CD4-positive, alpha-beta T cell treated with Interleukin-10 for 1 hour (primary cell): ENCODE data around the gene IL13.

Experiments
- DNase-seq: peaks from one replicate; pipeline ENCODE4 v3.0.0-alpha.2; 2020

Gene IL13

DNA sequence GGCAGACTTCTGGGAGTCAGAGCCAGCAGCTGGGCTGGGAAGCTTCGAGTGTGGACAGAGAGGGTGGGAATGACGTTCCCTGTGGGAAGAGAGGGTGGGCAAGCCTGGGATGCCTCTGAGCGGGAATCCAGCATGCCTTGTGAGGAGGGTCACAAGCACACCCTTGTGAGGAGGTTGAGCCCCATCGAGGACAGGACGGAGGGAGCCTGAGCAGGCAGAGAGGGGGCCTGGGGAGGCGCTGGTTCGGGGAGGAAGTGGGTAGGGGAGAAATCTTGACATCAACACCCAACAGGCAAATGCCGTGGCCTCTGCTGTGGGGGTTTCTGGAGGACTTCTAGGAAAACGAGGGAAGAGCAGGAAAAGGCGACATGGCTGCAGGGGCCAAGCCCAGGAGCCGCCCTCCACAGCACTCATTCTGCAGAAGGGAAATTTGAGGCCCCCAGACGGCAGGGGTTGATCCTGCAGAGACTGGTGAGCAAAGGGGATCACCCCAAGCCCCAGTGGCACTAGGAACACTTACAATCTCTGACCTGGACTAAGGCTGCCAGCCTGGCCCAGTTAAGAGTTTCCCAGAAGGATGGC is 1.1 kb upstream of the IL13 start:
- no peak for DNase-seq

DNA sequence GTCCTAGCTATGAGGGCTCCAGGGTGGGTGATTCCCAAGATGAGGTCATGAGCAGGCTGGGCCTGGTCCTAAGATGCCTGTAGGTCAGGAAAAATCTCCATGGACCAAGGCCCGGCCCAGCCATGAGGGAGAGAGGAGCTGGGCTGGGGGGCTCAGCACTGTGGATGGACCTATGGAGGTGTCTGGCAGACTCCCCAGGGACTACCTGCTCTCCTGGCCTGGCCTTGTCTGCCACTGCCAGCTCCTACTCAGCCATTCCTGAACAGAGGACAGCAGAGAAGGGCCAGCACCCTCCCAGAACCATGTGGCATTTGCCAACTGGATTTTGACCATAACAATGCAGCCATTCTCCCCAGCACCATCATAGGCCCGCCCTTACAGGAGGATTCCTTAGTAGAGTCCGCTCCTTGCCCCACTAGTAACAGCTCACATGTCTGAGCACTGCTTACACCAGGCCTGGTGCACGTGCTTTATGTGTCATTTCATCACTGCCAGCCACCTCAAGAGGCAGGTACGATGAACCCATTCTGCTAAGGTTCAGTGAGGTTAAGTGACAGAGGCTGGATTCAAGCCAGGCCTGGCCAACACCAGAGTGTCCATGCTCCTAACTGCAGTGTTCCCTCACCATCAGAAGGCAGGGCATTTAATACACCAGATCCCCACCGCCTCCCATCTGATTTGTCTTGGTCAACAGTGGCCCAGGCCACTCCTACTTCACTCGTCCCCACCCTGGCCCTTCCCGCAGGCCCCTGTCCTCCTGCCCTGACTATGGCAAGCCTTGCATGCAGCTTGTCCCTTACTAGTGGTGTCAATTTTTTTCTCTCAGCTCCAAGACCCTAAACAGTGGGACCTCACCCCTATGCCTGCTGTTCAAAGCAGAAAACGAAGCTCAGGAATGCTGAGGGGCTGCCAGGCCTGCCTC is 669 bp downstream of the IL13 start:
- no peak for DNase-seq

DNA sequence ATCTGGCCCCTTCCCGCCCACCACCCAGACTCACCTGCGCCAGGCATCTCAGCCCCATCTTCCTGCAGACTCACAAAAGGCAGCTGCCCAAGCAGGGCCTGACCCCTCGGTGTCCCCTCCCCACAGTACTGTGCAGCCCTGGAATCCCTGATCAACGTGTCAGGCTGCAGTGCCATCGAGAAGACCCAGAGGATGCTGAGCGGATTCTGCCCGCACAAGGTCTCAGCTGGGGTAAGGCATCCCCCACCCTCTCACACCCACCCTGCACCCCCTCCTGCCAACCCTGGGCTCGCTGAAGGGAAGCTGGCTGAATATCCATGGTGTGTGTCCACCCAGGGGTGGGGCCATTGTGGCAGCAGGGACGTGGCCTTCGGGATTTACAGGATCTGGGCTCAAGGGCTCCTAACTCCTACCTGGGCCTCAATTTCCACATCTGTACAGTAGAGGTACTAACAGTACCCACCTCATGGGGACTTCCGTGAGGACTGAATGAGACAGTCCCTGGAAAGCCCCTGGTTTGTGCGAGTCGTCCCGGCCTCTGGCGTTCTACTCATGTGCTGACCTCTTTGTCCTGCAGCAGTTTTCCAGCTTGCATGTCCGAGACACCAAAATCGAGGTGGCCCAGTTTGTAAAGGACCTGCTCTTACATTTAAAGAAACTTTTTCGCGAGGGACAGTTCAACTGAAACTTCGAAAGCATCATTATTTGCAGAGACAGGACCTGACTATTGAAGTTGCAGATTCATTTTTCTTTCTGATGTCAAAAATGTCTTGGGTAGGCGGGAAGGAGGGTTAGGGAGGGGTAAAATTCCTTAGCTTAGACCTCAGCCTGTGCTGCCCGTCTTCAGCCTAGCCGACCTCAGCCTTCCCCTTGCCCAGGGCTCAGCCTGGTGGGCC is 1.9 kb downstream of the IL13 start:
- DNase-seq = no peak

DNA sequence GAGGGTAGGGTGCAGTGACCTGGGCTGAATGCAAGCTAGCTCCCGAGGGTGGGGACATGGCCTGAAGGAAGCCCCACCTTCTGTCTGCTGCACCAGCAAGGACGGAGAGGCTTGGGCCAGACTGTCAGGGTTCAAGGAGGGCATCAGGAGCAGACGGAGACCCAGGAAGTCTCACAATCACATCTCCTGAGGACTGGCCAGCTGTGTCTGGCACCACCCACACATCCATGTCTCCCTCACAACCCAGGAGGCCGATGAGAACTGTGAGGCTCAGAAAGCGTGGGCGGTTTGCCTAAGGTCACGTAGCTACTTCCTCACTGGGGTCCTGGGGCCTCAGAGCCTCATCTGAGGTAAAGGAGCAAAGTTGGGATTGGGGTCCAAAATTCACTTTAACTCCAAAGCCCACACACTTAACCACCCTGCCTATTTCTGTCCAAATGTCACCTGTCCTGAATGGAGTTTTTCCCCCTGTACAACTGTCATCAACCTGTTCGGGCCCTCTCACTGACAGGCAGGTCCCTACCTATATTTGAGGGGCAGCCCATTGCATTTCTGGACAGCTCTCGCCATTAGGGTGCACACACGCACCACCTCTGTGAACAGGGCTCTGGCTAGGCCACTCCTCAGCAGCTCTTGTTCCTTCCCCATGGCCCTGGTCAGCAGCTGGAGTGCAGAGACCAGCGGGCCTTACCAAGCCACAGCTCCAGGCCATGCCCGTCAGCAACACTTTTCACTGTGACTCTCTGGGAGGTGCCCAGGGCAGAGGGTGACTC is 3.4 kb downstream of the IL13 start:
- no peak for DNase-seq

DNA sequence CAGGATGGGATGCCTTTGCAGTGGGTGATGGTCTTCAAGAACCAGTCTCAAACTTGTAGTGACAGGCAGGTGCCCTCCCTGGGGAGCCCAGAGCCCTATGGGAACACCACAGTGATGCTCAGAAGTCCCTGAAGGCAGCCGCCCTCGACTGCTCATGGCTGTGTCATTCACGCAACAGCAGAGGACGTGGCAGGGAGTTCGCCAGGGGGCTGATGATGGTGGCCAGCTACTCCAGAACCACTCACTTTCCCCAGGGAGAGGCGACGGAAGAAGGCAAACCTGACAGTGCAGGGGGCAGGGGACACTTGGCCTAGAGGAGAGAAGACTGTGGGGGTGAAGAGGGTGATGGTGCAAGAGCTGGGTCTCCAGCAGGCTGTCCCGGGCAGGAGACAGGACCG is 4.0 kb downstream of the IL13 start:
- DNase-seq = no peak

DNA sequence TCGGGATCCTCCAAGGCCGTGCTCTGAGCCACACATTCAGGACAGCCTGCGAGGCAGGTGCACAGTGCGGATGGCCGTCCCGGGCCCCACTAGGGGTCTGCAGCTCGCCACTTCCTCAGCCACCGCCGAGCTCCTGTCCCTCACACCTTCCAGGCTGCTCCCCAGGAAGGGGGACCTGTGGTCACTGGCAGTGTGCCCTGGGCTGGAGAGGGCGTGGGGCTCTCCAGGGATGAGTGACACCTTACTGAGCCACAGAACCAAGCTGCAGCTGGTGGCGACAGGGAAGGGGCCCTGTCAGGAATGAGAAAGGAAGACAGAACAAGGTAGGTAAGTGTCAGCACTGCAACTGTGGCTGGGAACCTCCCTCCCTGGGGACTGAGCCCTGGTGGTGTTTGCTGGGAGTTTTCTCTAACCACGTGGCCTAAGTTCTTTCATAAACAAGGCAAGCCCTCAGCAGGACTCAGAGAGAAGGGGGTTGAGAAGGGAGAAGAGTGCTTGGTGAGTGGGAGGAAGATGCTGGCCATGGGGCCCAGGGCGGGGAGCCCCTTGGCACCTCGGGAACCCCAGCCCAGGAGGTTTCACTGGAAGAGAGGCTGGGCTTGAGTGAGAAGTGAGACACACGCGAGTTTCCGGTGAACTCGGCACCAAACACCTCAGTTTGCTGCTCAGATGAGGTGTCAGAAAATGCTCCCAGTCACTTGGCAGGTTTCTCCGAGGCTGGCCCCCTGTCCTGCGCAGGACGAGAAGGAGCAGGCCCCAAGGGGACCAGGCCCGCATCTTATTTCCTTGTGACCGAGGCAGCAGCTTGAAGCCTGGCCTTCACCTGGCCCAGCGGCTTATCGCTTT is 5.2 kb downstream of the IL13 start:
- peak; percentile 56 for DNase-seq

DNA sequence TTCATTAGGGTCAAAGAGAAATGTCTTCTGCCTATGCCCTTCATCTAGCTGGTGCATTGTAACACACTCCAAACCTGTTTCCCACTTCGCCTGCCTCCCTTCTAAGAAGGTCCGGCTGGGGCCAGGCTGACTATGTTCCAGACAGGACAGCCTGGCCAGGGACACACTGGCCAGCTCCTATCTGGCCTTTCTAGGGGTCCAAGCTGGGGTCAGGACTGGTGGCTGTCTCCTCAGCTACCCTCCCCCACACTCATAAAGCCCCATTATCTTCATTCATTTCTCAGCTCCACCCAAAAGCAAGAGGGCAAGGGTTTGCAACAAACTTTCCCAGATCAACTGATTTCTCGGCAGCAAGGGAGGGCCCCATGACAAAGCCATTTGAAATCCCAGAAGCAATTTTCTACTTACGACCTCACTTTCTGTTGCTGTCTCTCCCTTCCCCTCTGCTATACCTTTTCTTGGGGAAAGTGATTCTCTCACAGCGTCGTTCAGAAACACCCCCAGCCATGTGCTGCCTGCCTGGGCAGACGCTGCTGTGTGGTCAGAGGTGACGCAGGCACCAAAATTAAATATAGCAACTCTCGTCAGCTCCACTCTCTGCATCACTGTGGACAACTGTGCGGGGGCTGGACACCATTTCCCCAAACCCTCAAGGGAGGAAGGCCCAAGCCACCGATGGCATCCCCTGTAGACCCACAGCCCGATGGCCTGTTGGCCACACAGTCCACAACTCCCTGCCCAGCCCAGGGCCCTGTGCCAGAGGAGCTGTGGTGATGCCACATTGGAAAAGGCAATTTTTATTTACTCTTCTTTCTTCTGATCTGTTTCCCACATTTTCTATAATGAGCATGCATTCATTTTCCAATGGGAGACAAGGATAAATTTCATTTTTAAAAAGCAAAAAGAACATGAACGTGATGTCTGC is 6.1 kb downstream of the IL13 start:
- peak; percentile 47 for DNase-seq

DNA sequence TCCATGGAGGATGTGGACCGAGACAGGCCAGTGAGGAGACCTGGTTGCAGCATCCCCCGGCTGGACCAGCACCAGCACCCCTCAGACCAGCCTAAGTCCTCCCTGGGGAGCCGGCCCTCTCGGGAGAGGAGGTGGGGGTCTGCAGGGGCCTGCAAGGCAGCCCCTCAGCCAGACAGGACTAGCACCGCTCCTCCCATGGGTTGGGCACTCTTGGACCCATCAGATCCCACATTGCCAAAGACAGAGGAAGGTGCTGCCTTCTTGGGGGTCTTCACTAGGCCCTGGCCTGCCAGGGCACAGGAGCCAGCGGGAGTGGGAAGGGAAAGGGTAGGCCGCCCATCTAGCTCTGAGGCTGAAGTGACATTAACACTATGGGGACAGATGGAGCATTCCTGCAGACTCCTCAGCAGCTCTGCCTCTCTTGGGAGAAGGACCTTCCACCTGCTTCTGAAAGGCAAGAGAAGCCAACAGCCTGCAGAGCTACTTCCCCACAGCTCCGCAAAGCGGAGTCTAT is 6.8 kb downstream of the IL13 start:
- no peak for DNase-seq

DNA sequence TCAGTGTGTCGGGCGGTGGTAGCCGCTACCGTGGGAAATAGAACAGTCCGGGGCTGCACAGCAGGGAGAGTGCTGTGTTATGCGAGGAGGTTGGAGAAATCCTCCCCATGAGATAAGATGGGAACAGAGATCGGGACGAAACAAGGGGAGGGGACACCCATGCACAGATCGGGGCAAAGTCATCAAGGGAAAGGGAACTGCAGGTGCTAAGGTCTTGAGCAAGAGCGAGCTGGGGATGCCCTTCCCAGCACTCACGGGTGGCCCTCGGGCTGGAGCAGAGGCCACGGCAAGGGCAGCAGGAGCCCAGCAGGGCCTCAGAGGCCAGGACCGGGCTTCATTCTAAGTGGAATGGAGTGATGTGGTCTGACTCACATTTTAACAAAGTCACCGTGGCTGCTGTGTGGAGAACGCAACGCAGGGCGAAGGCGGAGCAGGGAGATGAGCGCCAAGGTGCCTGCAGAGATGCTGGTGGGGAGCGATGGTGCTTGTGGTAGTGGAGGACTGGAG is 7.7 kb downstream of the IL13 start:
- no peak for DNase-seq

DNA sequence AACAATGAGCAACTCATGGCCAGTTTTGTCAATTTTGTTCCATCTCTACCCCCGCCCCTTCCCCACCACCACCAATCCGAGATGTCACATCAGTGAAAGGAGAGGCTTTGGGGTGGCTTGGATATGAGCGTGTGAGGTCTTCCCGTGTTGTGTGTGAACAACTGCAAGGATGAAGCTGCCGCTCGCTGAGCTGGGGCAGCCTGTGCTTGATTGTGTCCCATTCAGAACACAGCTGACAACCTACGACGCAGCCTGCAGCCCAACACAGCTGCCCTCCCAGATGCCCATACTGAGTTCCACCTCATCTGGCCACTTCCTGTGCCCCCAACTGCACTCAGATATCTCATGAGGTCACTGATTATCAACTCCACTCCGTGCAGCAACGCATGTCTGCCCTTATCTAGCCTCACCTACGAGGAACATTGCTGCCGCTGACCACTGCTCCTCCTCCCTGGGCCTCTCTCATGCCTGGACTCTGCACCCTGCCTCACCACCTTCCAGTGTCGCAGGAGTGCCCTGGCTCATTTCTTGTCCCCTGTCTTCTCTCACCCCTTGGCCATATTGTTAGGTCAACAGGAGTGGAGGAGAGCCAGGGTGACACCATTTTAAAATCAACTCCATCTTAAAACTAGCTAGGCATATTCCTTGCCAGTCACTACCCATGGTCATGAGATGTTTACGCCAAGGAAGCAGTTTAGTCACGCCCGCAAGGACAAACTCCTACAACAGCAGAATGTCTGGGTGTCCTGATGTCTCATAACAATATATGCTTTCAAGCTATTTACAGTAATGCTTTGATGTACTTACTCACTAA is 8.5 kb downstream of the IL13 start:
- no peak for DNase-seq

DNA sequence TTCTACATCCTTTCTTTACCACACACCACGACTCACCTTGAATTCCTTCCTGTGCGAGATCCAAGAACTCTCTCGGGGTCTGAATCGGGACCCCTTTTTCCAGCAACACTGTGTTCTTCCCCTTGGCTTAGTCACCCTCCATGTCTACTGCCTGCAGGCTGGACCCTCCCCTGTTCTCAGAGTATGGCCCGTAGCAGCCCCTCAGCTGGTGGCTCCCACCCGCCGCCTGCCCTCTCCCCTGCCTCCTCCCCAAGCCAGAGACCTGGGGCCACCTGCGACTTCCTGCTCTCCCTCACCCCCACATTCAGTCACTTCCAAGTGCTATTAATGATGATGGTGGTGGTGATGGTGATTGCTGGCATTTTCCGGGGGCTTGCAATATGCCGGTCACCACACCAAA is 9.3 kb downstream of the IL13 start:
- DNase-seq = no peak

DNA sequence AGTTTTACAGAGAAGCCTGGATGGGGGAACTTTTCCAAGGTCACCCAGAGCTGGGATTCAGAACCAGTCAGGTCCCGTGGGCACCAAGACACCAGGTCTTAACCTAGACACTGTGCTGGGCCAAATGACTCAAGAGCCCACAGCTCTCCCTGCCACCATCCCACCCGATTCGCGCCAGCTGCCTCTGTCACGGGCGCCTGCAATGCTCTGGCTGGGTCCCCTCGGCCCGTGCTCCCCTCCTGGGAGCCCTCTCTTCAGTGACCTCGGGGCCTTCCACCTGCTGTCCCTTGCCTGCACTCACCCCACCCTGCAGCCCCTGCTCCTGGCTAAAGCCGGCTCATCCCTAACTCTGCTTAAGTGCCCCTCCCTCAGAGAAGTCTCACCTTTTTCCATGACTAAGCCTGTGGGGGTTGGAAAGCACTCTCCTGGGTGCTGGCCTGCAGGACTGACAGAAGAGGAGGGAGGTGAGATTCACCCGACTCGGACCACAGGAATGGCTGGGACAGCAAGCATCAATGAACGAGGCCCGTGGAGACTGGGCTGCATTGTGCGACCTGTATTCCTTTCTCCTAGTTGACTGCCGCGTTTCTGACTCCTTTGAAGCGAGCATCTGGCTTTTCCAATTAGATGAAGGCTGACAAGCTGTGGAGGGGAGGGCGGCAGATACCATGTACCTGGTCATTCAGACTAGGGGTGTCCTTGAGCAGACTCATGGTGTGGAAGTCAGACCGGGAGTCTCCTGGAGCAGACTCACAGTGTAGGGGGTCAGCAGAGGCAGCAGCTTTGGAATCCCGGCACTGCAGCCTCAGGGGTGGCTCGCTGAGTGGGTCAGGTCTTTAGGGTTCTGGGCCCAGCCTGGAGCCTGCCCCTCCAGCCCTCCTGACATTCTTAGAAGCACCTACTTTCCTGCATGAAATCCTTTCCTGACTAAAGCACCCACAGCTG is 10.1 kb downstream of the IL13 start:
- no peak for DNase-seq

DNA sequence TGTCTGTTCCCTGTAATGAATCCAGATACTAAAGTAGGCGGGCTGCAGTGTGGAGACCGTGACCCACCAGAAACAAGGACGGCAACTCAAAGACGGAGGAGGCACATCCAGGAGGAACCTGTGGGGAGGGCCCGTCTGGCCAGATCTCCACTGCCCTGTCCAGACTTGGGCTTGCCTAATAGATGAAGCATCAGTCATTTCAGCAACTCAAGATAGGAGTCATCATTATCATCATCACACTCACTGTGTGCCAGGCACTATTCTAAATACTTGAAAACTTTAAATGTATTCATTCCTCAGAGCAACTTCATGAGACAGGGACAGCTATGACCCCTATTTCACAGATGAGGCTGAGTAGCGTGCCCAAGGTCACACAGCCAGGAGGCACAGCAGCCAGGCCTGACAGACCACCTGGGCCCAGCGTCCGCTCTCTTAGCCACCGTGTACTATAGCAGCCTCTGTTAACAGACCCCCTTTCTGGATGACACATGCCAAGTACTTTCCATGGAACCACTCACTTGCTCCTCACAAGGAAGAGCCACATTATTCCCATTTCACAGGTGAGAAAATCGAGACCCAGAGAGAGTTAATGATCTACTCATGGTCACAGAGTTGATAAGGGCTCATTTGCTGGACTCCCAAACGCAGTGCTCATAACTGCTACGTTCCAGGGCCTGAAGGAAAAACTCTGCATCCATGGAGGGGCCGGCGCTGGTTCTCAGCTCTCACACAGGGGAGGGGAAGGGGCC is 10.9 kb downstream of the IL13 start:
- no peak for DNase-seq

DNA sequence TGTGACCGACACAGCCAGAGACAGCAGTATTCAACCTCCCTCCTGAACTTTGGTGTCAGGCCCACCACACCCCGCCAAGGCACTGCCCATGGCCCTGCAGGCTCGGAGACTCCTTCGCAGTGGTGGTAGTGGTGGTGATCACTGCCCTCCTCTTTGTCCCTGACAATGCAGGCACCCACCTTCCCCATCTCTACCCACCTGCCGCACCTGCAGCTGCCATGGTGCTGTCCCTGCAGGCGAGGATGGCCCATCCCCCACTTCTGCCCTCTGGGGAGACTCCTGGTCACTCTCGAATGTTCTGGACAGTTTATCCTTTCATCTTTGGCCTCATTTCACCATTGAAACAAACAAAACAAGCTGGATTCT is 11.5 kb downstream of the IL13 start:
- no peak for DNase-seq

DNA sequence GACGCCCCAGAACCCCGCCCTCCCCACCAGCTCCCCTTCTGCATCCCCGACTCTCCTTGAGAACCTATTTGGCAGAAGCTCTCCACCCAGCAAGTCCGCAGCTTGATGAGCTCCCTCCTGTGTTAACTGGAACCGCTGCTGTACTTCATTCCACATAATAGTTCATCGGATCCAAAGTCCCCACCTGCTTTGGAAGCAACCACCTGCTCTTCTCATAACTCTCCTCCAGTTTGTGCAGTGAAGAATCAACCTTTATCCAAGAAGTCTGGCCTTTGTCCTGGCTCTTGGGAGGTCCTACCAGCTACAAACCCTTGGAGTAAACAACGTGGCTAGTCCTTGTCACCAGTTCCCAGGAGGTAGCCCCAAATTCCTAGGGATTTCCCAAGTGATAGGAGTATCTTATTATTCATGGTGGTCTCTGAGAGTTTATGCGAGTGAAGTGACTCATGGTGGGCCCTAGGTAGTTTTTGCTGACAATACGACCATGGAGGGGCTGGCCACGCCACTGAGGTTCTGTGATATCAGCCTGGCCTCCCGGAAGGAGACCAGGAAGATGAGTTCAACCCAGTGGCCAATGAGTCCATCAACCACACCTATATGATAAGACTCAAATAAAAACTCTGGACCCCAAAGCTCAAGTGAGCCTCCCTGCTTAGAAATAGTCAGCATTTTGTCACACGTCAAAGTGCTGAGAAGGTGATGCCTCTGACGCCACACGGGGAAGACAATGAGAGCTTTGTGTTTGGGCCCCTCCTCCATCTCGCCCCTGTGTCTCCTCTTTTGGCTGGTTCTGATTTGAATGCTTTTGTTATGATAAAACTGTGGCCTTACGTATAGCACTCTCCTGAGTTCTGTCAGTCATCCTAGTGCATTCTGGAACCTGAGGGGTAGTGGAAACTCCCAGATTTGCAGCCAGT is 12.3 kb downstream of the IL13 start:
- DNase-seq = no peak

DNA sequence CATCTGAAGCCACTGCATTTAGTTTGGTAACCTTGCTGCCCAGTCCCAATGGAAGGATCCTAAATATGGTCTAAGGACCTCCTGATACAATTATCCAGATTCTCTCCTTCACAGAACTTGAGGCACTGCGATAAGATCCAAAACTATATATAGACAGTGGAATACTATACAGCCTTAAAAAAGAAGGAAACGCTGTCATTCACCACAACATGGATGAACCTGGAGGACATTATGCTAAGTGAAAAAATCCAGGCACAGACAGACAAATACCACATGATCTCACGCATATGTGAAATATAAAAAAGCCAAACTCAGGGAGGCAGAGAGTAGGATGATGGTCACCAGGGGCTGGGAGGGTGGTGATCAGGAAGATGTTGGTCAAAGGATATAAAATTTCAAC is 13.0 kb downstream of the IL13 start:
- no peak for DNase-seq
